ENCODE data around the gene DOP1B. TPM values are rescaled to one million over a fixed set of nuclear protein-coding genes. Genes with fewer than 3 reads are reported as not detected.
A peak's percentile ranks its signal among the peaks of the same experiment; 100 is the strongest.

The DOP1B gene
- total RNA-seq (1 to 10 TPM; 5.0 to 8.1 (median 7.1) TPM), polyA plus RNA-seq (1.7 TPM)
- long read RNA-seq, donor 1, partial matches to known transcripts = 2 of 3 reads
- long read RNA-seq, donor 1, other reads (novel, unspliced or antisense) = 1 of 3 reads
- long read RNA-seq, donor 2 = 0 reads
- long read RNA-seq, donor 3, partial matches to known transcripts = 6 of 6 reads
- long read RNA-seq, donor 3, other reads (novel, unspliced or antisense) = 0 of 6 reads
- long read RNA-seq, donor 4 = 0 reads

DNA sequence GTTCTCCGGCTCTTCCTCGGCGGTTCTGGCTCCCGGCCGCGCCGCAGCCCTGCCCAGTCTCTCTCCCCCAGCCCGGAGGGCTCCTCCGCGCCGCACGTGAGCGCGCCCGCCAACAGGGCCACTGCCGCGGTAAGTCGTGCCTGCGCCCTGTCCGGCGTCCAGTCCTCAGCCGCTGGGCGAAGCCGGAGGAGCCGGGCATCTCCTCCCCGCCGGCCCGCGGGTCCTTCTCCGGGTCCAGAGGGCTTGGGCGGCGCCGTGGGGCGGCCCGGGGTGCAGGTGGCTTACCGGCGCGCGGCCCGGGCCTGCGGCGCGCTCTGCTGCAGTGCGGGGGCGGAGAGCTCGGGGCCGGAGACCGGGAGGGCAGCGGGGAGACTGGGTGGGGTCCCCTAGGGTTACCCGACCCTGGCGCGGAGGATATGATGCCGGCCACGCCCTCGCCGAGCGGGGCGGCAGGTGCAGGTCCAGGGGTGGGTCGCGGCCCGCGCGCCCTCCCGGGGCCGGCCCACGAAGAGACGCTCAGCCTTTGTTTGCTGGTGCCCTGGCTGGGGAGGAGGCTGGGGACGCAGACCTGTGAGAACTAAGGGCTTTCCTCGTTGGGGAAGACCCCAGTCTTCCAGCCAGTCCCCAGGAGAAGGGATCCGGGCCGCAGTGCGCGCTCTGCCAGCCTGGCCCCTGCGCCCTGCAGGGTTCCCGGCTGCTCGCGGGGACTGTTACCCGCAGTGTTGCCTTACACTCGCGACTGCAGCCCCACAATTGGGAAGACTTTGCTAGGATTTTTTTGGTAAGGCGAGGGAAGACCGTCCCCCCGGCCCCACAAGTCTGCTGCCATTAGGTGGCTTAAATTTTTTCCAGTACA lies at the start of gene DOP1B:
Gene DOP1B (plus strand): TSS at position 10 of the 856 bp plus-strand sequence. CDS start 7,910 bp downstream, outside the sequence.
- Histone ChIP-seq H3K27me3 (ENCODE audit: control insufficient read depth, insufficient read depth) (no peaks in the 10 kb centered on the region), H3K27ac (ENCODE audit: low read length) (peak within 1 kb of the TSS; percentile 77), H3K9me3 (ENCODE audit: control insufficient read depth, low read length) (no peaks in the 10 kb centered on the region), H3K4me3 (ENCODE audit: low read length) (peak within 1 kb of the TSS; percentile 81), H3K4me1 (ENCODE audit: control insufficient read depth, insufficient read depth, low read length) (no peaks in the 10 kb centered on the region)
- intact Hi-C loops (cut with DNase I) = loop anchor here in 1 of 4 donors (10.0 kb wide), 1 partner anchor 168 kb away; the partner anchor contains the start of gene MORC3
- WGBS = under 1% methylated on average over 83 of the region's 83 CpGs
- DNase-seq = peak in 1 of 3 donors; percentile 56
- no peak for ATAC-seq

GRCh38 chr21:36109868-36110267 lies 46.8 kb upstream of the DOP1B start:
- Histone ChIP-seq H3K27me3 (ENCODE audit: control insufficient read depth, insufficient read depth) (no peaks in the 10 kb centered on the region), H3K27ac (ENCODE audit: low read length) (no peak overlapping the region), H3K9me3 (ENCODE audit: control insufficient read depth, low read length) (no peaks in the 10 kb centered on the region), H3K4me3 (ENCODE audit: low read length) (no peak overlapping the region), H3K4me1 (ENCODE audit: control insufficient read depth, insufficient read depth, low read length) (no peaks in the 10 kb centered on the region)
- WGBS = 94% methylated on average over 10 of the region's 10 CpGs
- no peak for ATAC-seq
- no peak for DNase-seq
- intact Hi-C loops (cut with DNase I) = loop anchor here in 1 of 4 donors (10.0 kb wide), 1 partner anchor 45 kb away; the partner anchor contains the start of gene SETD4

DNA sequence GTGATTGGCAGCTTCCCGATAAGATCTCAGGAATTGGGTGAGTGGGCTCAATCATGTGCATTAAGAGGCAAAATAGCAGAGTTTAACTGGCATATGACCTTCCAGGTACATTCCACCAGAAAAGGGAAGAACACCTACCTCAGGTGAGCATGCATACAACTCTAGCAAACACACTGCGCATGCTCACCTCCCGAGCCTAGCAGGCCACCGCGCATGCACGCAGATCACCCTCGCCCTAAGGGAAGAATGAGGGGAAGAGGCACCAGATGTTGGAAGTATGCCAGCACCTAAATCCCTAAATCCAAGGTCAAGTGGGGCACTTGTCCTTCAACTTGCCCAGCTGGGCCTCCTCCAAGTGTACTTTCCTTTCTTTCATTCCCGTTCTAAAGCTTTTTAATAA lies 45.4 kb upstream of the DOP1B start:
- no peak for ATAC-seq
- no peak overlapping the region for H3K4me3 ChIP-seq (ENCODE audit: low read length)
- WGBS = 91% methylated on average over 8 of the region's 8 CpGs
- H3K9me3 ChIP-seq (ENCODE audit: control insufficient read depth, low read length) = no peaks in the 10 kb centered on the region
- no peak overlapping the region for H3K27ac ChIP-seq (ENCODE audit: low read length)
- H3K4me1 ChIP-seq (ENCODE audit: control insufficient read depth, insufficient read depth, low read length) = no peaks in the 10 kb centered on the region
- intact Hi-C loops (cut with DNase I) = loop anchor here in 1 of 4 donors (10.0 kb wide), 1 partner anchor 46 kb away; the partner anchor contains the start of gene SETD4
- no peak for DNase-seq
- H3K27me3 ChIP-seq (ENCODE audit: control insufficient read depth, insufficient read depth) = no peaks in the 10 kb centered on the region

- intact Hi-C loops (cut with DNase I) = loop anchor here in 1 of 4 donors (10.0 kb wide), 1 partner anchor 49 kb away; the partner anchor contains the start of gene SETD4
- Histone ChIP-seq H3K4me1 (ENCODE audit: control insufficient read depth, insufficient read depth, low read length) (no peaks in the 10 kb centered on the region), H3K27me3 (ENCODE audit: control insufficient read depth, insufficient read depth) (no peaks in the 10 kb centered on the region), H3K9me3 (ENCODE audit: control insufficient read depth, low read length) (no peaks in the 10 kb centered on the region), H3K4me3 (ENCODE audit: low read length) (no peak overlapping the region), H3K27ac (ENCODE audit: low read length) (no peak overlapping the region)
- peak in 1 of 2 donors; percentile 7 for ATAC-seq
- DNase-seq = peak in 1 of 3 donors; percentile 55
- WGBS = 66% methylated on average over 17 of the region's 17 CpGs
These were observed 42.8 kb upstream of the DOP1B start for GRCh38 chr21:36113647-36114428.

GRCh38 chr21:36115138-36115730 lies 41.4 kb upstream of the DOP1B start:
- intact Hi-C loops (cut with DNase I) = loop anchor here in 1 of 4 donors (10.0 kb wide), 1 partner anchor 50 kb away; the partner anchor contains the start of gene SETD4
- Histone ChIP-seq H3K27me3 (ENCODE audit: control insufficient read depth, insufficient read depth) (no peaks in the 10 kb centered on the region), H3K4me3 (ENCODE audit: low read length) (no peak overlapping the region), H3K9me3 (ENCODE audit: control insufficient read depth, low read length) (no peaks in the 10 kb centered on the region), H3K27ac (ENCODE audit: low read length) (no peak overlapping the region), H3K4me1 (ENCODE audit: control insufficient read depth, insufficient read depth, low read length) (no peaks in the 10 kb centered on the region)
- no peak for DNase-seq
- no peak for ATAC-seq
- 90% methylated on average over 6 of the region's 6 CpGs for WGBS

DNA sequence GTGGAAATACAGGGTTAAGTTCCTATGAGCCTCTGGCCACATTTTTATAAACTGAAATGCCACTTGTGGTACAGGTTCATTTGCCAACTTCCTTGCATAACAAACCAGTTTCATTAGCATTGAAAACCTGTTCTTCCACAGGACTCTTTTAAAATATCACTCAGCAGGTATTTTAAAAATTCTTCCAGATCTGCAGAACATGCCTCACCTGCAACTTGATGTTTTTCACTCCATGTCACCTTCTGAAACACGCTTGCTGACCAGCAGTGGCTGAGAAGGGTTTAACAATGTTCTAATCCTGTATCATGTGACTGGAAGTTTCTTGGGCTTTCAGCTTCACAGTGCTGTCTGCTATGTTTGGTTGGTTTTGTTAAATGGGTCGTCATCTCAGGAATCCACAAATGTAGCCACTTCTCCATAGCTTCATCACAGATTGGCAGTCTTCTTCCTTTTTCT lies 39.3 kb upstream of the DOP1B start:
- no peaks in the 10 kb centered on the region for H3K4me1 ChIP-seq (ENCODE audit: control insufficient read depth, insufficient read depth, low read length)
- H3K27ac ChIP-seq (ENCODE audit: low read length) = no peak overlapping the region
- no peaks in the 10 kb centered on the region for H3K9me3 ChIP-seq (ENCODE audit: control insufficient read depth, low read length)
- intact Hi-C loops (cut with DNase I) = loop anchor here in 1 of 4 donors (10.0 kb wide), 1 partner anchor 53 kb away; the partner anchor contains the start of gene SETD4
- ATAC-seq (no peak), DNase-seq (no peak)
- no peaks in the 10 kb centered on the region for H3K27me3 ChIP-seq (ENCODE audit: control insufficient read depth, insufficient read depth)
- 81% methylated on average over 2 of the region's 2 CpGs for WGBS
- H3K4me3 ChIP-seq (ENCODE audit: low read length) = no peak overlapping the region

- intact Hi-C loops (cut with DNase I) = no loop called here
- DNase-seq (peak; percentile 66 to 80 (median 78)), ATAC-seq (peak; percentile 66 to 79)
- Histone ChIP-seq H3K27me3 (ENCODE audit: control insufficient read depth, insufficient read depth) (no peaks in the 10 kb centered on the region), H3K9me3 (ENCODE audit: control insufficient read depth, low read length) (no peaks in the 10 kb centered on the region), H3K4me3 (ENCODE audit: low read length) (no peak overlapping the region), H3K27ac (ENCODE audit: low read length) (no peak overlapping the region), H3K4me1 (ENCODE audit: control insufficient read depth, insufficient read depth, low read length) (no peaks in the 10 kb centered on the region)
- WGBS = 74% methylated on average over 7 of the region's 7 CpGs
These were observed 36.2 kb upstream of the DOP1B start for GRCh38 chr21:36120304-36120888.

DNA sequence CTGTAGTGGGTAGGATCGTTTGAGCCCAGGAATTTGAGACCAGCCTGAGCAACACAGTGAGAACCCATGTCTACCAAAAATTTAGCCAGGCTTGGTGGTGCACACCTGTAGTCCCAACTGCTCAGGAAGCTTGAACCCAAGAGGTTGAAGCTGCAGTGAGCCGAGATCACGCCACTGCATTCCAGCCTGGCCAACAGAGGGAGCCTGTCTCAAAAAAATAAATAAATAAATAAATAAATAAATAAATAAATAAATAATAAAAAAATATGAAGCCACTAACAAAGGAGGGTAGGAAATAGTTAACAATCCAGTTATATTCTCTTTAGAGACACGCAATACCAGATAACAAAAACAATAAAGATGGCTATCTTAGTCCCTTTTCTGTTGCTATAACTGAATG lies 33.6 kb upstream of the DOP1B start:
- ATAC-seq (no peak), DNase-seq (no peak)
- Histone ChIP-seq H3K4me1 (ENCODE audit: control insufficient read depth, insufficient read depth, low read length) (peaks cover 7% of the 10 kb centered on the region), H3K27me3 (ENCODE audit: control insufficient read depth, insufficient read depth) (no peaks in the 10 kb centered on the region), H3K4me3 (ENCODE audit: low read length) (no peak overlapping the region), H3K9me3 (ENCODE audit: control insufficient read depth, low read length) (no peaks in the 10 kb centered on the region), H3K27ac (ENCODE audit: low read length) (no peak overlapping the region)
- intact Hi-C loops (cut with DNase I) = no loop called here
- WGBS = 42% methylated on average over 4 of the region's 4 CpGs

DNA sequence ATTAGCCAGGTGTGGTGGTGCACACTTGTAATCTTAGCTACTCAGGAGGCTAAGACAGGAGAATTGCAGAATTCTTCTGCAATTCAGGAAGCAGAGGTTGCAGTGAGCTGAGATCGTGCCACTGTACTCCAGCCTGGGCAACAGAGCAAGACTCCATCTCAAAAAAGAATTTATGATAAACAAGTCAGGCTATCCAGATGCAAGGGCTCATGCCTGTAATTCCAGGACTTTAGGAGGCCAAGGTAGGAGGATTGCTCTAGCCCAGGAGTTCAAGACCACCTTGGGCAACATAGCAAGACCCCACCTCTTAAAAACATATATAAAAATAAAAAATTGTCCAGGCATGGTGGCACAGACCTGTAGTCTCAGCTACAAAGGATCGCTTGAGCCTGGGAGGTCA lies 32.2 kb upstream of the DOP1B start:
- ATAC-seq (no peak), DNase-seq (no peak)
- H3K27ac ChIP-seq (ENCODE audit: low read length) = no peak overlapping the region
- intact Hi-C loops (cut with DNase I) = no loop called here
- 96% methylated on average over 2 of the region's 2 CpGs for WGBS
- peaks cover 7% of the 10 kb centered on the region for H3K4me1 ChIP-seq (ENCODE audit: control insufficient read depth, insufficient read depth, low read length)
- no peak overlapping the region for H3K4me3 ChIP-seq (ENCODE audit: low read length)
- H3K27me3 ChIP-seq (ENCODE audit: control insufficient read depth, insufficient read depth) = no peaks in the 10 kb centered on the region
- H3K9me3 ChIP-seq (ENCODE audit: control insufficient read depth, low read length) = no peaks in the 10 kb centered on the region

Measured in right cardiac atrium (tissue), 5 donors.